ENCODE measurements around the gene MCCC2. TPM values are rescaled to one million over a fixed set of nuclear protein-coding genes. Genes with fewer than 3 reads are reported as not detected.
A peak's percentile ranks its signal among the peaks of the same experiment; 100 is the strongest.

Gene MCCC2
- total RNA-seq, 4 donors from 2014 or later: 56.2 to 112 (median 89.2) TPM

DNA sequence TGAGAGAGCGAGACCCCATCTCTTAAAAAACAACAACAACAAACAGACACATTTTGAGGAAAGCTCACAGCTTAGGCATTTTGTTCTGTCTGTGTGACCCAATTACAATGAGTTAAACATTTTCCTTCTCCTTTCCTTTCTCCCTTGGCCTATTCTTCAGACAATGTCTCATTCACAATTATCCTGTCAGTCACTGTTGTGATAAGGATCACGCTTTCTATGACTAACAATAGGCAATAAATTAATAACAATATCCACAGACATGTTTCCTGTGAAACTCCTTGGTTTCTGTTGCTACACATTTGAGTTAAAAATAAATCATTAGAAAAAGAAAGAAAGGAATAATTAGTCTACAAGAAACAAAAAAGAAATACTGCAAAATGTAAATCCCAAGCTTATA, 112.1 kb downstream of the MCCC2 start:
- intact Hi-C loops (cut with DNase I): no loop called here

DNA sequence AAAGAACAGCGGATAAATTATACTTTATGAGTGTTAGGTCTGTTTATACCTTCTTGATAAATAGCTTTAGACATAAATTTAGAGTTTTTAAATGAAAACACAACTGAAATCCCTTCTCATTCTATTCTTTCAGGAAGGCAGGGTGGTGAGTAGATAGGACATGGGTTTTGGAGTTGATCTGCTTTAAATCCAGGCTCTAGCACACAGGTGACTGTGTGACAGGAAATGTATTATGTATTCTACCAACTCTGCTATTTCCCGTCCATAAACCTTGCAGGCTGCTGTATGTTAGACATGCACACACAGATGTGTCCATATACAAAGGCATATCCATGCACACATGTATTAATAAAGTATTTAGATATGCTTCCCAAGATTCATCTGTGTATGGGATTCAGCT, 112.6 kb downstream of the MCCC2 start:
- TF ChIP-seq, protein P1, sequence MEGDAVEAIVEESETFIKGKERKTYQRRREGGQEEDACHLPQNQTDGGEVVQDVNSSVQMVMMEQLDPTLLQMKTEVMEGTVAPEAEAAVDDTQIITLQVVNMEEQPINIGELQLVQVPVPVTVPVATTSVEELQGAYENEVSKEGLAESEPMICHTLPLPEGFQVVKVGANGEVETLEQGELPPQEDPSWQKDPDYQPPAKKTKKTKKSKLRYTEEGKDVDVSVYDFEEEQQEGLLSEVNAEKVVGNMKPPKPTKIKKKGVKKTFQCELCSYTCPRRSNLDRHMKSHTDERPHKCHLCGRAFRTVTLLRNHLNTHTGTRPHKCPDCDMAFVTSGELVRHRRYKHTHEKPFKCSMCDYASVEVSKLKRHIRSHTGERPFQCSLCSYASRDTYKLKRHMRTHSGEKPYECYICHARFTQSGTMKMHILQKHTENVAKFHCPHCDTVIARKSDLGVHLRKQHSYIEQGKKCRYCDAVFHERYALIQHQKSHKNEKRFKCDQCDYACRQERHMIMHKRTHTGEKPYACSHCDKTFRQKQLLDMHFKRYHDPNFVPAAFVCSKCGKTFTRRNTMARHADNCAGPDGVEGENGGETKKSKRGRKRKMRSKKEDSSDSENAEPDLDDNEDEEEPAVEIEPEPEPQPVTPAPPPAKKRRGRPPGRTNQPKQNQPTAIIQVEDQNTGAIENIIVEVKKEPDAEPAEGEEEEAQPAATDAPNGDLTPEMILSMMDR (IDR thresholded peaks at IDR 0.05): no peak
- no peak for TF ChIP-seq POLR2A (IDR thresholded peaks at IDR 0.05)
- intact Hi-C loops (cut with DNase I): no loop called here
- peaks cover 15 to 29% of the 10 kb centered on the region in 2 donors for H3K4me1 ChIP-seq
- H3K27ac ChIP-seq: no peak overlapping the region
- no peaks in the 10 kb centered on the region for H3K27me3 ChIP-seq
- no peaks in the 10 kb centered on the region for H3K36me3 ChIP-seq
- 46 to 89% methylated on average over 2 of the region's 2 CpGs for WGBS, 2 donors
- H3K4me3 ChIP-seq (replicated peaks in 1 of 3): no peak overlapping the region
- no peak for DNase-seq
- H3K9me3 ChIP-seq: no peaks in the 10 kb centered on the region

More for the DNA sequence above, 112.1 kb downstream of the MCCC2 start:
- H3K4me1 ChIP-seq: peaks cover 15 to 29% of the 10 kb centered on the region in 2 donors
- H3K4me3 ChIP-seq (replicated peaks in 1 of 3): no peak overlapping the region
- no peak for TF ChIP-seq POLR2A (IDR thresholded peaks at IDR 0.05)
- TF ChIP-seq, protein P1 (IDR thresholded peaks at IDR 0.05): no peak
- WGBS, 2 donors: 75 to 89% methylated on average over 2 of the region's 2 CpGs
- H3K27ac ChIP-seq: peak overlapping the region in 1 of 3 donors; percentile 26
- H3K27me3 ChIP-seq: no peaks in the 10 kb centered on the region
- no peaks in the 10 kb centered on the region for H3K9me3 ChIP-seq
- no peak for DNase-seq
- no peaks in the 10 kb centered on the region for H3K36me3 ChIP-seq

DNA sequence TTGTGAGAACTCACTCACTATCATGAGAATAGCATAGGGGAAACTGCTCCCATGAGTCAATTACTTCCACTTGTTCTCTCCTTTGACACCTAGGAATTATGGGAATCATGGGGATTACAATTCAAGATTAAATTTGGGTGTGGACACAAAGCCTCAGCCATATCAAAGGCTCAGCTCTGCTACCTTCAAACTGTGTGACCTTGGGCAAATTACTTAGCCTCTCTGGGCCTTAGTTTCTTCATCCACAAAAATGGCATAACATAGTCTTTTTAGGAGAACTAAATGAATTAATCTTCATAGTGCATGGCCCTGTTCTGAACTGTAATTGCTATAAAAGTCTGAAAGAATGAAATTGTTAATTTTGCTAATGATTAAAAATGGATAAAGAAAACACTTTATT, 113.7 kb downstream of the MCCC2 start:
- TF ChIP-seq POLR2A (IDR thresholded peaks at IDR 0.05): no peak
- TF ChIP-seq, protein P1 (IDR thresholded peaks at IDR 0.05): no peak
- no peak for DNase-seq
- intact Hi-C loops (cut with DNase I): no loop called here

DNA sequence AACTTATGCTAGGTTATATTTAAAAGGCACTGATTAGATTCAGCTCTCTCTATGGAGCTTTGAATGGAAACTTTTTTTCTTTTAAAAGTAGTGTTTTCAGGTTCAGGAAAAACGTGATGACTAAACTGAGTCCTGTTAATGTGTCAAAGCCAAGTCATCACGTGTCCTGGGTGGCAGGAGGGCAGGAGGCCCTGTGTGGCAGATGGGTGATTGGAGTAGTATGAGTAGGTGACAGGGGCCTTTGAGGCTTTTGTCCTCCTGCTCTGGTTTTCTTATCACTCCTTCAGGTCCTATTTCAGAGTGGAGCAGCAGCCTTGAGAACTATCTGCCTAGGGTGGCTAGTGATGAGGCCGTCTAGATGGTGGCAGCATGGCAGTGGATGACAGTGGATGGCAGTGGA, 114.3 kb downstream of the MCCC2 start:
- Histone ChIP-seq H3K27me3 (no peaks in the 10 kb centered on the region), H3K4me1 (peaks cover 15 to 16% of the 10 kb centered on the region in 2 donors), H3K4me3 (replicated peaks in 1 of 3) (no peak overlapping the region), H3K27ac (no peak overlapping the region), H3K36me3 (no peaks in the 10 kb centered on the region), H3K9me3 (no peaks in the 10 kb centered on the region)
- DNase-seq: no peak
- WGBS, 2 donors: 71 to 76% methylated on average over 3 of the region's 3 CpGs
- TF ChIP-seq, protein P1 (IDR thresholded peaks at IDR 0.05): no peak
- TF ChIP-seq POLR2A (IDR thresholded peaks at IDR 0.05): no peak
- intact Hi-C loops (cut with DNase I): no loop called here

More for the DNA sequence above, 113.7 kb downstream of the MCCC2 start:
- Histone ChIP-seq H3K27ac (no peak overlapping the region), H3K4me3 (replicated peaks in 1 of 3) (no peak overlapping the region), H3K36me3 (no peaks in the 10 kb centered on the region), H3K9me3 (no peaks in the 10 kb centered on the region), H3K4me1 (peaks cover 15 to 20% of the 10 kb centered on the region in 2 donors), H3K27me3 (no peaks in the 10 kb centered on the region)

DNA sequence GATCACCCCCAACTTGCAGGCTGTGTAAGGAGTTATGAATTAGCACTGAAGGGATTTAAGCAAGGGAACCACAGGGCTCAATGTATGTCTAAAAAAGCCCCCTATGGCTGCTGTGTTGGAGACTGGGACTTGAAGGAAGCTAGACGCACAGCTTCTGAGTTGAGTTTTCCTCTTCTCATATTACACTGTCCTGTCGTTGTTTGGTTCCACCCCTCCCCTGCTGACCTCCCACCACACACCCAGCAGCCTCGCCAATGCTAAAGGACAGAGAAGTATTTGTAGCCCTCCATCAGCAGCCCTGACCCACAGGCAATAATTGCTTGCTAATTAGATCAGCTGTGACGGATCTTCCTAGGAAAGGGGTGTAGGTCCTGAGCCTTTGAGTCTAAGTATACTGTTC, 116.8 kb downstream of the MCCC2 start:
- no peaks in the 10 kb centered on the region for H3K27me3 ChIP-seq
- no peaks in the 10 kb centered on the region for H3K9me3 ChIP-seq
- DNase-seq: no peak
- H3K36me3 ChIP-seq: no peaks in the 10 kb centered on the region
- intact Hi-C loops (cut with DNase I): no loop called here
- H3K27ac ChIP-seq: no peak overlapping the region
- WGBS, 2 donors: 49 to 57% methylated on average over 4 of the region's 4 CpGs
- H3K4me1 ChIP-seq: no peaks in the 10 kb centered on the region
- H3K4me3 ChIP-seq (replicated peaks in 1 of 3): no peak overlapping the region
- TF ChIP-seq POLR2A (IDR thresholded peaks at IDR 0.05): no peak
- TF ChIP-seq, protein P1 (IDR thresholded peaks at IDR 0.05): no peak

Data from thyroid gland (tissue), 4 donors.